Measurements from ENCODE around the gene TNFSF13.

The TNFSF13 gene, protein sequence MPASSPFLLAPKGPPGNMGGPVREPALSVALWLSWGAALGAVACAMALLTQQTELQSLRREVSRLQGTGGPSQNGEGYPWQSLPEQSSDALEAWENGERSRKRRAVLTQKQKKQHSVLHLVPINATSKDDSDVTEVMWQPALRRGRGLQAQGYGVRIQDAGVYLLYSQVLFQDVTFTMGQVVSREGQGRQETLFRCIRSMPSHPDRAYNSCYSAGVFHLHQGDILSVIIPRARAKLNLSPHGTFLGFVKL

DNA sequence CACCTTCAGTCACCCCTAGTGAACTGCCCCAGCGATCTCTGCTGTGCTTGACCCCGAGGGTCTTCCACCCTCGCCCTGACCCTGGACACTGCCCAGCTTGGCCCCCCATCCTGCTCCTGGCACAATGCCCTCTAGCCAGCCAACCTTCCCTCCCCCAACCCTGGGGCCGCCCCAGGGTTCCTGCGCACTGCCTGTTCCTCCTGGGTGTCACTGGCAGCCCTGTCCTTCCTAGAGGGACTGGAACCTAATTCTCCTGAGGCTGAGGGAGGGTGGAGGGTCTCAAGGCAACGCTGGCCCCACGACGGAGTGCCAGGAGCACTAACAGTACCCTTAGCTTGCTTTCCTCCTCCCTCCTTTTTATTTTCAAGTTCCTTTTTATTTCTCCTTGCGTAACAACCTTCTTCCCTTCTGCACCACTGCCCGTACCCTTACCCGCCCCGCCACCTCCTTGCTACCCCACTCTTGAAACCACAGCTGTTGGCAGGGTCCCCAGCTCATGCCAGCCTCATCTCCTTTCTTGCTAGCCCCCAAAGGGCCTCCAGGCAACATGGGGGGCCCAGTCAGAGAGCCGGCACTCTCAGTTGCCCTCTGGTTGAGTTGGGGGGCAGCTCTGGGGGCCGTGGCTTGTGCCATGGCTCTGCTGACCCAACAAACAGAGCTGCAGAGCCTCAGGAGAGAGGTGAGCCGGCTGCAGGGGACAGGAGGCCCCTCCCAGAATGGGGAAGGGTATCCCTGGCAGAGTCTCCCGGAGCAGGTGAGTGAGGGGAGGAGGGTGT lies at the start of gene TNFSF13:
Gene TNFSF13, plus strand, starts transcription at position 207 of the 776 bp plus-strand sequence. Its CDS starts 290 bp downstream, at position 497.
- no peak for DNase-seq (ENCODE audit: low read depth in 2 of 2)

DNA sequence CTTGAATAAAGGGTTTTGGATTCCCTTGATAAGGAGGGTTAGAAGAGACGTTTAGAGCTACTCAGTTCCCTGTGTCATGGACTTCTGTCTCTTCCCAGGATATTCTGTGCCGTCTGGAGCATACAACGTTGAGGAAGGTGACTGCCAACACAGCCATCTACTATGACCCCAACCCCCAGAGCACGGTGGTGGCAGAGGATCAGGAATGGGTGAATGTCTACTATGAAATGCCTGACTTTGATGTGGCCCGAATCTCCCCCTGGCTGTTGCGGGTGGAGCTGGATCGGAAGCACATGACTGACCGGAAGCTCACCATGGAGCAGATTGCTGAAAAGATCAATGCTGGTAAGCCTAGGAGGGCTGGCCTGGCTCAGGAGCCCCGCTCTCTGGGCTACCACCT lies 49.7 kb upstream of the TNFSF13 start:
- DNase-seq (ENCODE audit: low read depth in 2 of 2), result no peak

DNA sequence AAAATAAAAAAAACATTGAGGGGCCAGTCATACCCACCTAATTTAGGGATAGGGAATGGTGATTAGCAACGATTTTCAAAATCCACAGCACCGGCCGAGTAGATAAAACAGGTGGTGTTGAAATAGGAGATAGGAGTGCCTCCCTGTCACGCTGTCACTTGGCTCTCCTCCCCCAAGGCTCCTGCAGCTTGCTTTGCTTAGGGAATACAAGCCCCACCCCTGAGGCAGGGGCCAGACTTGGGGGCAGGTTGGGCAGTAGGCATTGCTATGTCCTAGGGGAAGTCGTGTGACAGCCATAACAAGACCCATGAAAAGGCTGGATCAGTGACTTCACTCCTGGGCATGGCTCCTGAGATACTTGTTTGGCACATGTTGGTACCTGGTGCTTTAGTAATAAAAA lies 48.6 kb upstream of the TNFSF13 start:
- no peak for DNase-seq (ENCODE audit: low read depth in 2 of 2)

DNA sequence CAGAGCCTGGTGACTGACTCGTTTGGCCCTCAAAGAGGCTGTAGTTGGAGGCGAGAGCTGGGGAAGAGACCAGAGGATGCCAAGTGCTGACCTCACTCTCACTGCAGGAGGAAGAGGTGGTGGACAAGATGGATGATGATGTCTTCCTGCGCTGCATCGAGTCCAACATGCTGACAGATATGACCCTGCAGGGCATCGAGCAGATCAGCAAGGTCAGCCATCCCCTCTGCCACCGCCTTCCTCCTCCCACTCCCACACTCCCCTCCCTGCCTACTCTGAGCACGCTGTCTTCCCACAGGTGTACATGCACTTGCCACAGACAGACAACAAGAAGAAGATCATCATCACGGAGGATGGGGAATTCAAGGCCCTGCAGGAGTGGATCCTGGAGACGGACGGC lies 47.4 kb upstream of the TNFSF13 start:
- no peak for DNase-seq (ENCODE audit: low read depth in 2 of 2)

GRCh38 chr17:7512105-7512504 lies 46.4 kb upstream of the TNFSF13 start:
- DNase-seq (ENCODE audit: low read depth in 2 of 2), result no peak

DNA sequence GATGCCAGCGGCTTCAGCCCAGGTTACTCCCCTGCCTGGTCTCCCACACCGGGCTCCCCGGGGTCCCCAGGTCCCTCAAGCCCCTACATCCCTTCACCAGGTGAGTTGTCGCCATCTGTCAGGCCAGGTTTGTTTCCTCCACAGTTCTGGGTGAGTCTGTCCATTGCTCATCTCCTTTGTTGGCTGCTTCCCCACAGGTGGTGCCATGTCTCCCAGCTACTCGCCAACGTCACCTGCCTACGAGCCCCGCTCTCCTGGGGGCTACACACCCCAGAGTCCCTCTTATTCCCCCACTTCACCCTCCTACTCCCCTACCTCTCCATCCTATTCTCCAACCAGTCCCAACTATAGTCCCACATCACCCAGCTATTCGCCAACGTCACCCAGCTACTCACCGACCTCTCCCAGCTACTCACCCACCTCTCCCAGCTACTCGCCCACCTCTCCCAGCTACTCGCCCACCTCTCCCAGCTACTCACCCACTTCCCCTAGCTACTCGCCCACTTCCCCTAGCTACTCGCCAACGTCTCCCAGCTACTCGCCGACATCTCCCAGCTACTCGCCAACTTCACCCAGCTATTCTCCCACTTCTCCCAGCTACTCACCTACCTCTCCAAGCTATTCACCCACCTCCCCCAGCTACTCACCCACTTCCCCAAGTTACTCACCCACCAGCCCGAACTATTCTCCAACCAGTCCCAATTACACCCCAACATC lies 45.6 kb upstream of the TNFSF13 start:
- no peak for DNase-seq (ENCODE audit: low read depth in 2 of 2)

DNA sequence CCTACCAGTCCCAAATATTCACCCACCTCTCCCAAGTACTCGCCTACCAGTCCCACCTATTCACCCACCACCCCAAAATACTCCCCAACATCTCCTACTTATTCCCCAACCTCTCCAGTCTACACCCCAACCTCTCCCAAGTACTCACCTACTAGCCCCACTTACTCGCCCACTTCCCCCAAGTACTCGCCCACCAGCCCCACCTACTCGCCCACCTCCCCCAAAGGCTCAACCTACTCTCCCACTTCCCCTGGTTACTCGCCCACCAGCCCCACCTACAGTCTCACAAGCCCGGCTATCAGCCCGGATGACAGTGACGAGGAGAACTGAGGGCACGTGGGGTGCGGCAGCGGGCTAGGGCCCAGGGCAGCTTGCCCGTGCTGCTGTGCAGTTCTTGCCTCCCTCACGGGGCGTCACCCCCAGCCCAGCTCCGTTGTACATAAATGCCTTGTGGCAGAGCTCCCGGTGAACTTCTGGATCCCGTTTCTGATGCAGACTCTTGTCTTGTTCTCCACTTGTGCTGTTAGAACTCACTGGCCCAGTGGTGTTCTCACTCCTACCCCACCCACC lies 44.6 kb upstream of the TNFSF13 start:
- no peak for DNase-seq (ENCODE audit: low read depth in 2 of 2)

- no peak for DNase-seq (ENCODE audit: low read depth in 2 of 2)
These were observed 42.5 kb upstream of the TNFSF13 start for GRCh38 chr17:7515911-7516610.

GRCh38 chr17:7523033-7523432 lies 35.5 kb upstream of the TNFSF13 start:
- DNase-seq (ENCODE audit: low read depth in 2 of 2), result no peak

DNA sequence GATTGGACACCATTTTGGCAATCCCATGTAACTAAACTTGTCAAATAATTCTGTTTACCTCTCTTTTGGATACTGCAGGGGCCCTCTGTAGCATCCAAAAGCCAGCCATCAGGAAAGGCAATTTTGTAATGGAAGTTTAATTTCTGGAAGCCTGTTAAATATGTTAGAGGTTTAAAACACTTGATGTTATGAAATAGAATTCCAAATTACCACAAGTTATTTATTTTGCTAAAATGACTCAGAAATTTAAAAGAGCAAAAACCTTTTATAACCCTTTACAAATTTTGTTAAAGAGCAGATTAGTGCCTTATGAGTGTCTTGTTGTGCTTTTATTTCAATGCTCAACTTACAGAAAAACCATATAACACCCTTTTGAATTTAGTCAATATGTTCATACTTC lies 29.7 kb upstream of the TNFSF13 start:
- no peak for DNase-seq (ENCODE audit: low read depth in 2 of 2)

GRCh38 chr17:7530023-7530900 lies 28.3 kb upstream of the TNFSF13 start:
- DNase-seq (ENCODE audit: low read depth in 2 of 2), result no peak

DNA sequence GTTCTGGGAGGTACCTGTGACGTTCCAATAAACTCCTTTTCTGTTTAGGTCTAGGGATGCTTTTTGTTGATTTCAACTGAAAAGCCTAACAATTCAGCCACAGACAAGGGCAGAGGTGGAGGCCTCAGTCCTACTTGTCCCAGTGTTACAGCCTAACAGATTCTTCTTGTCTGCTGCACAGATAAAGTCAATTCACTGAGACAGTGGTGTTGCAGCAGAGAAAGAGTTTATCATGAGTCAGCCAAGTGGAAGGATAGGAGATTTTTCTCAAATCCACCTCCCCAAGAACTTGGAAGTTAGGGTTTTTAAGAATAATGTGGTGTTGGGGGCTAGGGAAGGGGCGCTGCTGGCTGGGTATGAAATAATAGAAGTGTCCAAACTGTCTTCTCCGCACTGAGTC lies 20.5 kb upstream of the TNFSF13 start:
- DNase-seq (ENCODE audit: low read depth in 2 of 2), result no peak

GRCh38 chr17:7538891-7539545 lies 19.5 kb upstream of the TNFSF13 start:
- no peak for DNase-seq (ENCODE audit: low read depth in 2 of 2)

DNA sequence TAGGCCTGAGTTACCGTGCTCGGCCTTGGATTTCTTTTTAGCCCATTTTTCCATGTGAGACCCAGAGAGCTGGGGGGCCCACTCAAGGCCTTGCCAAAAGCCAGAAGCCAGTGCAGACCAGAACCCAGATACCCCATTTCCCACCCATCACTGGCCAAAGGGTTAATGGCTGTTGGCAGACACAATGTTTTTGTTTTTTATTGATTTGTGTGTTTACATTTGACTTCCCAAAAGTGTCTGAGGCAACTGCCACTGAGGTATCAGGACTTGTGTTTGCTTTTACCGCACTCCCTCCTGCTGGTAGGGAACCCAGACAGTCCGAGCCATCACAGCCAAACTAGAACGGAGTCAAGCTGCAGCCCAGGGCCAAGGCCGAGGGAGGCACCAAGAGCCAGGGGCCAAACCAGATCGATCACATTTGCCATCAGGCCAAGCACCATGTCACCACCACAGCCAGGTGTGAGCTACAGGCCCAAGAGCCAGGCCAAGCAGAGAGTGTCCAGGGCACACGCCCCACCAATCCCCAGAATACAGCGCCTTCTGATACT lies 17.4 kb upstream of the TNFSF13 start:
- no peak for DNase-seq (ENCODE audit: low read depth in 2 of 2)

DNA sequence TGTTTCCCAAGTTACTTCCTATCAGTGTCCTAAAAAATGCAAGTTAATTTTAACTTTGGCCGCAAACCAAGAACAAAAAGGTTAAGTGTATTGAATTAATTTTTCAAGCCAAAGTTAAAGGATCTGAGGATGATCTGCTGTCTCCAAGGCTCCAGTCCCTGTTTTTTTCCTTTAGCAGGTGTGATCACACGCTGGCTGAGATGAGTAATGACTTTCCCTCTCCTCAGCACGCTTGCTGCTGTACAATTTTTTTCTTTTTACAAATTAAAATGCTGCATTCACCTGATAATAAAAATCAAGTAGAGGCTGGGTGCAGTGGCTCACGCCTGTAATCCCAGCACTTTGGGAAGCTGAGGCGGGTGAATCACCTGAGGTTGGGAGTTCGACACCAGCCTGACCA lies 13.6 kb upstream of the TNFSF13 start:
- no peak for DNase-seq (ENCODE audit: low read depth in 2 of 2)

GRCh38 chr17:7548585-7549400 lies 9.8 kb upstream of the TNFSF13 start, which contains the start of gene TNFSF12:
Gene TNFSF12, plus strand, starts transcription at chr17:7549058. Its CDS starts 96 bp downstream, at chr17:7549154.
- DNase-seq (ENCODE audit: low read depth in 2 of 2), result no peak

- DNase-seq (ENCODE audit: low read depth in 2 of 2), result no peak
These were observed 9.0 kb upstream of the TNFSF13 start for GRCh38 chr17:7549401-7550055.

- no peak for DNase-seq (ENCODE audit: low read depth in 2 of 2)
These were observed 8.2 kb upstream of the TNFSF13 start for GRCh38 chr17:7550344-7550743.

Data from fibroblast of skin of left quadriceps (primary cell).